HG02571 (cell line): ENCODE data around the gene ZPLD1.

Experiments used
- ATAC-seq: cut with Tn5 transposase; IDR thresholded peaks from one replicate; pipeline ENCODE4 v1.9.1; 2021; ENCODE audit warnings: mild to moderate bottlenecking, moderate library complexity; ENCODE audit not compliant: unreplicated experiment

The ZPLD1 gene

GRCh38 chr3:102521246-102521645 is 86.4 kb downstream of the ZPLD1 start:
- no peak for ATAC-seq

- no peak for ATAC-seq
These were observed 90.8 kb downstream of the ZPLD1 start for GRCh38 chr3:102525624-102526023.

DNA sequence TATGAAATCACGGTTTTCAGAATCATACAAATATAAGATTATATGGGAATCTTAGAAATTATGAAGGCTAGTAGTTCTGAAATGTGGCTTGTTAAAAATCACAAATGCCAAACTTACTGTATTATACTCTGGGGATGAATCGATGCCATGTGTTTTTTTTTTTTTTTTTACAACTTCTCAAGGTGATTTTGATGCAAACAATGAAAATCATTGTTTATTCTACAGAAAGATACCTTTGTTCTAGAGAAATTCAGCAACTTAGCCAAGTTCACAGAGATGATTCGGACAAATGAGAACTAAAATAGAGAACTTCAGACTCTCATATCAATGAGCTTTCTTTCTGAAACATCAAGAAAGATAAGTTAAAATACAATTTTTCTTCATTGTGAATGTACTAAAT is 92.0 kb downstream of the ZPLD1 start:
- ATAC-seq, result no peak

DNA sequence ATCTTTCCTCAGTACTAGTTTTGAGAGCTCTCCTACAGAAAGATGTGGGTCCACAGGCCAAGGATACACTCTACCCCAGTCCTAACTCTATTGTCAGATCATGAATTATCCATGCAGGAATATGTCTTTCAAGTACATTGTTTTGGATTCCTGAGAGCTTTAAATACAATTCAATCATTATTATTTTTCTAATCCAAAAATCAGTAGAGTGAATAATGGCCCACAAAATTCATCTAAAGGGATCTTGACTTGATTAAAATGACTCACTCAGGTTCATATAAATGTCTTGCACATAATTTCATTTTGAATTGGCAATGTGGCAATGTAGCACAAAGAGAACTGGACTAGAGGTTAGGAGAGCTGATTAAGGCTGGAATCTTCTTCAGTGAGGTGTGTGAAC is 93.9 kb downstream of the ZPLD1 start:
- ATAC-seq, result no peak
